22Rv1 (cell line): Measurements from ENCODE around the gene RNF6.

Experiments
- ZFX ChIP-seq: fragments of 450-650 bp; IDR thresholded peaks from 2 replicates; pipeline ENCODE4 v1.6.1; 2017; ENCODE audit warnings: antibody characterized with exemption, borderline replicate concordance
- TF ChIP-seq, protein P1 (sequence below): fragments of 450-650 bp; IDR thresholded peaks from 2 replicates; pipeline ENCODE4 v1.5.1; 2017; ENCODE audit warnings: mild to moderate bottlenecking

DNA sequence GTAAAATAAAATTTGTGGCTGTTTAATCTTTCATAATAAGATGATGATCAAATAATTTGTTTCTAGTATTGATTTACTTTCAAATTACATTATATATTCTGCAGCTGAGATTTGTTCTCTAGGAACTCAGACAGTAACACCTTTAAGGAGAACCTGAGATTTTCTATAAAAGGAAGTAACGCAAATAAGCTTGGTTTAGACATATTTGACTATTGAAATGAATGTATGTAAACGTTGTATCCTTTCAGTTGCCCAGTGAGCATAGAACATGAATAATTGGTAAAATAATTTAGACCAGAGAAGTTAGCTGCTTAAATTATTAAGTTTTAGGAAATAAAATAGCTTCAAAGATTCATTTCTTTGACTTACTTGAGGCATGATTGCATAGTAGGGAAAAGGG lies 34.9 kb upstream of the RNF6 start:
- TF ChIP-seq, protein P1, sequence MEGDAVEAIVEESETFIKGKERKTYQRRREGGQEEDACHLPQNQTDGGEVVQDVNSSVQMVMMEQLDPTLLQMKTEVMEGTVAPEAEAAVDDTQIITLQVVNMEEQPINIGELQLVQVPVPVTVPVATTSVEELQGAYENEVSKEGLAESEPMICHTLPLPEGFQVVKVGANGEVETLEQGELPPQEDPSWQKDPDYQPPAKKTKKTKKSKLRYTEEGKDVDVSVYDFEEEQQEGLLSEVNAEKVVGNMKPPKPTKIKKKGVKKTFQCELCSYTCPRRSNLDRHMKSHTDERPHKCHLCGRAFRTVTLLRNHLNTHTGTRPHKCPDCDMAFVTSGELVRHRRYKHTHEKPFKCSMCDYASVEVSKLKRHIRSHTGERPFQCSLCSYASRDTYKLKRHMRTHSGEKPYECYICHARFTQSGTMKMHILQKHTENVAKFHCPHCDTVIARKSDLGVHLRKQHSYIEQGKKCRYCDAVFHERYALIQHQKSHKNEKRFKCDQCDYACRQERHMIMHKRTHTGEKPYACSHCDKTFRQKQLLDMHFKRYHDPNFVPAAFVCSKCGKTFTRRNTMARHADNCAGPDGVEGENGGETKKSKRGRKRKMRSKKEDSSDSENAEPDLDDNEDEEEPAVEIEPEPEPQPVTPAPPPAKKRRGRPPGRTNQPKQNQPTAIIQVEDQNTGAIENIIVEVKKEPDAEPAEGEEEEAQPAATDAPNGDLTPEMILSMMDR: no peak
- no peak for TF ChIP-seq ZFX
